Measurements from ENCODE around the gene SVEP1.

GRCh38 chr9:110382731-110383130 lies 196.8 kb downstream of the SVEP1 start:
- TF ChIP-seq EZH2 (IDR thresholded peaks at IDR 0.05; ENCODE audit: borderline replicate concordance, low read depth, low read length, poor library complexity, severe bottlenecking): no peak
- TF ChIP-seq, protein P1, sequence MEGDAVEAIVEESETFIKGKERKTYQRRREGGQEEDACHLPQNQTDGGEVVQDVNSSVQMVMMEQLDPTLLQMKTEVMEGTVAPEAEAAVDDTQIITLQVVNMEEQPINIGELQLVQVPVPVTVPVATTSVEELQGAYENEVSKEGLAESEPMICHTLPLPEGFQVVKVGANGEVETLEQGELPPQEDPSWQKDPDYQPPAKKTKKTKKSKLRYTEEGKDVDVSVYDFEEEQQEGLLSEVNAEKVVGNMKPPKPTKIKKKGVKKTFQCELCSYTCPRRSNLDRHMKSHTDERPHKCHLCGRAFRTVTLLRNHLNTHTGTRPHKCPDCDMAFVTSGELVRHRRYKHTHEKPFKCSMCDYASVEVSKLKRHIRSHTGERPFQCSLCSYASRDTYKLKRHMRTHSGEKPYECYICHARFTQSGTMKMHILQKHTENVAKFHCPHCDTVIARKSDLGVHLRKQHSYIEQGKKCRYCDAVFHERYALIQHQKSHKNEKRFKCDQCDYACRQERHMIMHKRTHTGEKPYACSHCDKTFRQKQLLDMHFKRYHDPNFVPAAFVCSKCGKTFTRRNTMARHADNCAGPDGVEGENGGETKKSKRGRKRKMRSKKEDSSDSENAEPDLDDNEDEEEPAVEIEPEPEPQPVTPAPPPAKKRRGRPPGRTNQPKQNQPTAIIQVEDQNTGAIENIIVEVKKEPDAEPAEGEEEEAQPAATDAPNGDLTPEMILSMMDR (conservative IDR thresholded peaks at IDR 0.05; ENCODE audit: low read depth, low read length): no peak

Measured in A673 (cell line).